HCT116 (cell line): ENCODE measurements around the gene UBE2H. TPM values are rescaled to one million over a fixed set of nuclear protein-coding genes. Genes with fewer than 3 reads are reported as not detected.
A peak's percentile ranks its signal among the peaks of the same experiment; 100 is the strongest.

ENCODE experiments used
- ATAC-seq: fragments of 200-7000 bp; cut with Tn5 transposase; 2 replicates; pipeline ENCODE4 v1.9.1; 2020; ENCODE audit warnings: mild to moderate bottlenecking, moderate library complexity
- BruUV-seq: library from RNA; stranded (reverse); fragments of 400-500 nt; replicated peaks from 2 replicates; lab custom pipeline; 2021; lab: Mats Ljungman, UMichigan
- CTCF ChIA-PET: fragments of 300-600 bp; sonication (Branson Sonifier 250); formaldehyde crosslinking; loops from one replicate; lab custom pipeline; 2021; ENCODE audit warnings: antibody characterized with exemption; lab: Charles Lee
- POLR2A ChIA-PET: fragments of 300-600, 350-600 bp; sonication (Branson Sonifier 250); formaldehyde crosslinking; loops from one replicate; lab custom pipeline; 2021; ENCODE audit warnings: antibody characterized with exemption; lab: Charles Lee
- RAD21 ChIA-PET, 2 experiments: fragments of 300-600 bp; sonication (Branson Sonifier 250); formaldehyde crosslinking; loops; one replicate each; lab custom pipeline; 2023; ENCODE audit warnings: low total read pairs in 2 of 2; ENCODE audit not compliant: uncharacterized antibody in 2 of 2, unreplicated experiment in 2 of 2, low non-redundant PET in 1 of 2; lab: Charles Lee
- DNase-seq: peaks from one replicate; pipeline ENCODE4 v3.0.0-alpha.2; 2010; ENCODE audit warnings: low read depth, low spot score
- H2AFZ ChIP-seq: fragments of 200-600 bp; shearing (Covaris generic), sonication (generic); 2 replicates; pipeline ENCODE4 v1.6.1; 2017; ENCODE audit warnings: low read depth, mixed run types, mixed read lengths, antibody characterized with exemption, low read length; ENCODE audit not compliant: poor library complexity, severe bottlenecking
- H3K27ac ChIP-seq: 2 replicates; pipeline ENCODE4 v1.5.1; 2012; ENCODE audit warnings: low read depth, low read length
- H3K27me3 ChIP-seq: fragments of 200-600 bp; sonication (generic); 2 replicates; pipeline ENCODE4 v1.6.1; 2016; ENCODE audit warnings: mixed run types, low read length, mixed read lengths; ENCODE audit not compliant: insufficient read depth
- H3K36me3 ChIP-seq, 2 experiments: fragments of 200-500 bp in 1 of 2; fragments of 200-600 bp in 1 of 2; sonication (Bioruptor generic) in 1 of 2; sonication (generic) in 1 of 2; 2 replicates each; pipeline versions ENCODE4 v1.5.1 to v1.6.1; 2014 to 2016; ENCODE audit warnings: low read length in 2 of 2, inconsistent platforms in 1 of 2, mixed read lengths in 1 of 2, mixed run types in 1 of 2; ENCODE audit not compliant: insufficient read depth in 2 of 2, control insufficient read depth in 1 of 2
- H3K4me1 ChIP-seq, 2 experiments: fragments of 200-600 bp in 1 of 2; sonication (generic) in 1 of 2; 2 replicates each; pipeline versions ENCODE4 v1.5.1 to v1.6.1; 2012 to 2017; ENCODE audit warnings: low read length in 2 of 2, inconsistent platforms in 1 of 2, mild to moderate bottlenecking in 1 of 2, mixed read lengths in 1 of 2, mixed run types in 1 of 2, moderate library complexity in 1 of 2; ENCODE audit not compliant: insufficient read depth in 2 of 2, control insufficient read depth in 1 of 2
- H3K4me2 ChIP-seq: fragments of 200-600 bp; sonication (generic); 2 replicates; pipeline ENCODE4 v1.6.1; 2017; ENCODE audit warnings: mixed run types, low read length, mixed read lengths
- H3K4me3 ChIP-seq, 2 experiments: fragments of 200-600 bp in 1 of 2; sonication (generic) in 1 of 2; replicated peaks in 1 of 2; 2 replicates each; pipeline ENCODE4 v1.5.1; 2011 to 2016; ENCODE audit warnings: low read length in 2 of 2, control low read depth in 1 of 2, low read depth in 1 of 2, mild to moderate bottlenecking in 1 of 2, mixed read lengths in 1 of 2, mixed run types in 1 of 2
- H3K79me2 ChIP-seq: fragments of 200-600 bp; sonication (generic); 2 replicates; pipeline ENCODE4 v1.6.1; 2017; ENCODE audit warnings: mild to moderate bottlenecking, mixed run types, low read length, moderate library complexity, mixed read lengths; ENCODE audit not compliant: insufficient read depth
- H3K9ac ChIP-seq: fragments of 200-600 bp; sonication (generic); 2 replicates; pipeline ENCODE4 v1.6.1; 2016; ENCODE audit warnings: low read length, mixed read lengths
- H3K9me2 ChIP-seq: fragments of 200-600 bp; sonication (generic), shearing (Covaris generic); 2 replicates; pipeline ENCODE4 v1.6.1; 2017; ENCODE audit warnings: mixed run types, mild to moderate bottlenecking, moderate library complexity; ENCODE audit not compliant: insufficient read depth
- H3K9me3 ChIP-seq, 2 experiments: fragments of 200-500 bp in 1 of 2; fragments of 200-600 bp in 1 of 2; sonication (Bioruptor generic) in 1 of 2; sonication (generic) in 1 of 2; 2 replicates each; pipeline ENCODE4 v1.6.1; 2014 to 2017; ENCODE audit warnings: low read length in 2 of 2, mixed read lengths in 2 of 2, inconsistent platforms in 1 of 2, low read depth in 1 of 2, mild to moderate bottlenecking in 1 of 2, mixed run types in 1 of 2, moderate library complexity in 1 of 2; ENCODE audit not compliant: control insufficient read depth in 1 of 2, insufficient read depth in 1 of 2
- H4K20me1 ChIP-seq: fragments of 200-600 bp; sonication (generic), shearing (Covaris generic); 2 replicates; pipeline ENCODE4 v1.6.1; 2017; ENCODE audit warnings: mixed run types, mild to moderate bottlenecking, moderate library complexity; ENCODE audit not compliant: insufficient read depth
- CBX3 ChIP-seq: IDR thresholded peaks from 2 replicates; pipeline ENCODE4 v1.6.1; 2012; ENCODE audit warnings: low read depth
- CEBPB ChIP-seq: IDR thresholded peaks from 2 replicates; pipeline ENCODE4 v1.6.1; 2012; ENCODE audit warnings: low read depth
- CTCF ChIP-seq, 3 experiments: fragments of 200-600 bp in 1 of 3; sonication (generic) in 1 of 3; IDR thresholded peaks in 2 of 3; conservative IDR thresholded peaks in 1 of 3; 2 replicates each; pipeline ENCODE4 v1.5.1; 2012 to 2017; ENCODE audit warnings: low read depth in 2 of 3, low read length in 2 of 3, antibody characterized with exemption in 1 of 3, borderline replicate concordance in 1 of 3, control low read depth in 1 of 3, mild to moderate bottlenecking in 1 of 3, mixed read lengths in 1 of 3, mixed run types in 1 of 3, moderate library complexity in 1 of 3; ENCODE audit not compliant: insufficient read depth in 1 of 3
- EGR1 ChIP-seq: IDR thresholded peaks from 2 replicates; pipeline ENCODE4 v1.6.1; 2012; ENCODE audit warnings: low read depth
- ELF1 ChIP-seq: IDR thresholded peaks from 2 replicates; pipeline ENCODE4 v1.6.1; 2012; ENCODE audit warnings: low read depth, borderline replicate concordance
- EZH2 ChIP-seq: fragments of 200-600 bp; sonication (generic); IDR thresholded peaks from 2 replicates; pipeline ENCODE4 v1.6.1; 2017; ENCODE audit warnings: antibody characterized with exemption, mixed run types
- FOSL1 ChIP-seq: IDR thresholded peaks from 2 replicates; pipeline ENCODE4 v1.6.1; 2012; ENCODE audit warnings: low read depth
- JUND ChIP-seq: IDR thresholded peaks from 2 replicates; pipeline ENCODE4 v1.6.1; 2012
- POLR2A ChIP-seq: IDR thresholded peaks from 2 replicates; pipeline ENCODE4 v1.7.0; 2011; ENCODE audit warnings: borderline replicate concordance; ENCODE audit not compliant: insufficient read depth, insufficient read length; ENCODE audit errors: extremely low read depth
- POLR2AphosphoS5 ChIP-seq: IDR thresholded peaks from 2 replicates; pipeline ENCODE4 v1.6.1; 2011; ENCODE audit warnings: mild to moderate bottlenecking, low read depth, low read length, moderate library complexity
- RAD21 ChIP-seq: IDR thresholded peaks from 2 replicates; pipeline ENCODE4 v1.6.1; 2012; ENCODE audit warnings: low read depth, mild to moderate bottlenecking
- REST ChIP-seq: IDR thresholded peaks from 2 replicates; pipeline ENCODE4 v1.6.1; 2012; ENCODE audit warnings: low read depth
- SP1 ChIP-seq: IDR thresholded peaks from 2 replicates; pipeline ENCODE4 v1.6.1; 2012; ENCODE audit warnings: low read depth
- TCF7L2 ChIP-seq: IDR thresholded peaks from 2 replicates; pipeline ENCODE4 v1.7.0; 2011; ENCODE audit warnings: borderline replicate concordance, inconsistent platforms; ENCODE audit not compliant: insufficient read depth, insufficient read length; ENCODE audit errors: extremely low read depth
- YY1 ChIP-seq: IDR thresholded peaks from 2 replicates; pipeline ENCODE4 v1.6.1; 2011; ENCODE audit warnings: low read length, low read depth, moderate library complexity, mild to moderate bottlenecking; ENCODE audit not compliant: insufficient replicate concordance; ENCODE audit errors: extremely low read depth
- ZBTB33 ChIP-seq: IDR thresholded peaks from 2 replicates; pipeline ENCODE4 v1.6.1; 2011; ENCODE audit warnings: mild to moderate bottlenecking, low read length, moderate library complexity; ENCODE audit not compliant: insufficient replicate concordance; ENCODE audit errors: extremely low read depth
- ZNF274 ChIP-seq: fragments of 200-500 bp; sonication (Bioruptor generic); IDR thresholded peaks from 2 replicates; pipeline ENCODE4 v1.6.1; 2014; ENCODE audit warnings: mild to moderate bottlenecking, low read depth, low read length, inconsistent platforms
- intact Hi-C: fragments of 100-400 bp; cut with micrococcal nuclease; formaldehyde crosslinking; loops from 2 replicates; pipeline ENCODE4 v1.10.0; 2022
- total RNA-seq: library from RNA; stranded (reverse); gene quantifications from one replicate; pipeline ENCODE4 v1.2.1, GENCODE V29; 2021; ENCODE audit not compliant: unreplicated experiment
- TF ChIP-seq, protein P1 (sequence below): IDR thresholded peaks from 2 replicates; pipeline ENCODE4 v1.6.1; 2012

The UBE2H gene
- total RNA-seq, 1 experiment from 2014 or later, result 117 TPM

DNA sequence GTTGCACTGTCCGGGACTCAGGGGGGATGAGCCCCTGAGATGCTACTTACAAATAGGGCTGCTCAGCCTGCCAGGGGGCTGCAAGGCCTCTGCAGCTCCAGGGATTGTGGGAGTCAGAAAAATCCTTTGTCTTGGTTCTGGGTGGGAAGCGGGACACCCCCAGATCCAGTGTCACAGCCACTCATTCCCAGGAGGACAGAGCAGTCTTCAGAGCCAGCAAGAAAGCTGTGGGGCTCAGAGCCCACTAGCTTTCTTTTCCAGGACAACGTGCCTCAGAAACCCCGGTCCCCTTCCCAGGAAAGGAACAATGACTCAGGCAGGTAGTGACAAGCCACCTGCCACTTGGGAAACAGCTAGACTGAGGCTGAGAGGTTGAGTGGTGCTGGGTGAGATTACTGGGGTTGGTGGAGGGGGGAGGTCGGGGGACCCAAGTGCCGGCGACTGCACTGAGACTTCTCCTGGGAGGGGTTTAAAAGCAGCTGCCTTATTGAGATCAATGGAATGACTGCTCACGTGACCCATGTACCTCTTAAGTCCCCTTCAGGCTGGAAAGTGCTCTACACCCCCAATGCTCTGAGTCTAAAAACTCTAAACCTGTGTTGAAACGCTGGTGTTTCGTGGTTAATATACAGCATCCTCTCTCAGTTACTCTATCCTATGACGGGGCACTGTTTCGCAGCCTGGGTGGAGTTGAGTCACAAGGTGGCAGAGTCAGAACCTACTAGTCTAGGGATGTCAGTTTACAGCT is 123.6 kb downstream of the UBE2H start:
- DNase-seq (no peak), ATAC-seq (no peak)
- Histone ChIP-seq H3K36me3 (no peaks in the 10 kb centered on the region), H4K20me1 (no peaks in the 10 kb centered on the region), H3K27me3 (no peaks in the 10 kb centered on the region), H3K9ac (peak overlapping the region; percentile 58), H3K9me2 (no peaks in the 10 kb centered on the region), H3K4me3 (no peak overlapping the region), H3K27ac (peak overlapping the region; percentile 95), H3K4me2 (peak overlapping the region; percentile 89), H3K4me1 (peaks cover 68 to 87% of the 10 kb centered on the region in 2 experiments), H3K9me3 (no peaks in the 10 kb centered on the region), H2AFZ (no peak overlapping the region), H3K79me2 (no peaks in the 10 kb centered on the region)
- RAD21 ChIA-PET, result interaction anchor here (0.5 to 0.7 kb wide), 3 partner anchors 164 to 181 kb away, joined by 4 to 7 read pairs (median 5); no protein-coding TSS in a partner anchor
- intact Hi-C loops, result loop anchor here (5.0 kb wide), 3 partner anchors 217 to 612 kb away; partner anchors contain the start of gene NRF1
- POLR2A ChIA-PET, result interaction anchor here (1.3 to 1.5 kb wide), 2 partner anchors 122 to 180 kb away, joined by 3 to 7 read pairs; no protein-coding TSS in a partner anchor
- CTCF ChIA-PET, result interaction anchor here (0.9 to 4.4 kb wide), 8 partner anchors 9 to 486 kb away, joined by 3 to 44 read pairs (median 4); no protein-coding TSS in a partner anchor
- no TSS peak for BruUV-seq
- TF ChIP-seq CEBPB (no peak), EGR1 (no peak), TCF7L2 (no peak), ELF1 (no peak), POLR2A (no peak), FOSL1 (no peak), YY1 (no peak), CTCF (IDR thresholded peaks at IDR 0.05 in 2 of 3, conservative IDR thresholded peaks at IDR 0.05 in 1 of 3; ENCODE audit: borderline replicate concordance in 1 of 3, insufficient read depth in 1 of 3, low read depth in 2 of 3, low read length in 2 of 3) (no peak), POLR2AphosphoS5 (no peak), ZNF274 (no peak), CBX3 (no peak), ZBTB33 (no peak), REST (no peak), EZH2 (no peak), SP1 (no peak), RAD21 (no peak), JUND (no peak)
- TF ChIP-seq, protein P1, sequence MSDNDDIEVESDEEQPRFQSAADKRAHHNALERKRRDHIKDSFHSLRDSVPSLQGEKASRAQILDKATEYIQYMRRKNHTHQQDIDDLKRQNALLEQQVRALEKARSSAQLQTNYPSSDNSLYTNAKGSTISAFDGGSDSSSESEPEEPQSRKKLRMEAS, result no peak
